PC-9 (cell line): ENCODE data around the gene SKAP2. TPM values are rescaled to one million over a fixed set of nuclear protein-coding genes. Genes with fewer than 3 reads are reported as not detected.

Source experiments
- BruUV-seq: library from RNA; stranded (reverse); fragments of 400-500 nt; replicated peaks from 2 replicates; lab custom pipeline; 2021; lab: Mats Ljungman, UMichigan
- CTCF ChIA-PET: fragments of 300-600 bp; sonication (Branson Sonifier 250); formaldehyde crosslinking; loops from one replicate; lab custom pipeline; 2022; ENCODE audit warnings: antibody characterized with exemption; lab: Charles Lee
- POLR2A ChIA-PET: fragments of 300-600 bp; sonication (Branson Sonifier 250); formaldehyde crosslinking; loops from one replicate; lab custom pipeline; 2022; ENCODE audit warnings: antibody characterized with exemption; ENCODE audit not compliant: unreplicated experiment; lab: Charles Lee
- DNase-seq, 2 experiments: peaks; one replicate each; pipeline versions ENCODE4 v3.0.0 to v3.0.0-alpha.2; 2015 to 2022; ENCODE audit warnings: mixed read lengths in 1 of 2
- H2AFZ ChIP-seq: fragments of 200-600 bp; sonication (generic); 2 replicates; pipeline ENCODE4 v1.8.1; 2017; ENCODE audit warnings: antibody characterized with exemption
- H3F3A ChIP-seq: fragments of 200-600 bp; sonication (generic); 2 replicates; pipeline ENCODE4 v1.8.1; 2017; ENCODE audit warnings: antibody characterized with exemption, mild to moderate bottlenecking, low read depth; ENCODE audit not compliant: insufficient read depth
- H3K27ac ChIP-seq: fragments of 200-600 bp; sonication (generic); 2 replicates; pipeline ENCODE4 v1.6.1; 2016; ENCODE audit warnings: mixed run types
- H3K27me3 ChIP-seq: fragments of 200-600 bp; sonication (generic); 2 replicates; pipeline ENCODE4 v1.6.1; 2016; ENCODE audit warnings: low read depth, mixed run types; ENCODE audit not compliant: insufficient read depth
- H3K36me3 ChIP-seq: fragments of 200-600 bp; sonication (generic); 2 replicates; pipeline ENCODE4 v1.6.1; 2016; ENCODE audit warnings: low read depth, mixed run types
- H3K4me1 ChIP-seq: fragments of 200-600 bp; sonication (generic); replicated peaks from 2 replicates; pipeline ENCODE4 v1.6.1; 2016; ENCODE audit warnings: mixed run types; ENCODE audit not compliant: insufficient read depth
- H3K4me2 ChIP-seq: fragments of 200-600 bp; sonication (generic); 2 replicates; pipeline ENCODE4 v1.6.1; 2017; ENCODE audit warnings: mixed run types
- H3K4me3 ChIP-seq: fragments of 200-600 bp; sonication (generic); 2 replicates; pipeline ENCODE4 v1.6.1; 2016; ENCODE audit warnings: mixed run types
- H3K79me2 ChIP-seq: fragments of 200-600 bp; sonication (generic); 2 replicates; pipeline ENCODE4 v1.6.1; 2017; ENCODE audit warnings: low read depth, mixed run types
- H3K9me2 ChIP-seq: fragments of 200-600 bp; sonication (generic); 2 replicates; pipeline ENCODE4 v1.8.1; 2017; ENCODE audit warnings: mild to moderate bottlenecking; ENCODE audit not compliant: insufficient read depth
- H3K9me3 ChIP-seq: fragments of 200-600 bp; sonication (generic); 2 replicates; pipeline ENCODE4 v1.8.1; 2016; ENCODE audit warnings: low read depth; ENCODE audit not compliant: insufficient read depth
- H4K20me1 ChIP-seq: fragments of 200-600 bp; sonication (generic); 2 replicates; pipeline ENCODE4 v1.8.1; 2017; ENCODE audit not compliant: insufficient read depth
- CTCF ChIP-seq: fragments of 200-600 bp; sonication (generic); conservative IDR thresholded peaks from 2 replicates; pipeline ENCODE4 v1.6.1; 2017; ENCODE audit warnings: mixed run types, antibody characterized with exemption, mild to moderate bottlenecking, moderate library complexity
- EZH2 ChIP-seq: fragments of 200-600 bp; sonication (generic); IDR thresholded peaks from 2 replicates; pipeline ENCODE4 v1.8.0; 2017; ENCODE audit warnings: antibody characterized with exemption, low read depth
- intact Hi-C: fragments of 100-400 bp; cut with micrococcal nuclease; formaldehyde crosslinking; loops from one replicate; pipeline ENCODE4 v1.10.0; 2022; ENCODE audit not compliant: unreplicated experiment
- total RNA-seq: library from RNA; stranded (reverse); gene quantifications from 2 replicates; pipeline ENCODE4 v1.2.3, GENCODE V29; 2021

The SKAP2 gene
- total RNA-seq, 1 experiment from 2014 or later = 74.9 TPM

GRCh38 chr7:26850193-26850651 lies 14.2 kb downstream of the SKAP2 start:
- H3F3A ChIP-seq = peaks cover 20% of the 10 kb centered on the region; the same call in 1 of the 2 replicates
- no peaks in the 10 kb centered on the region for H4K20me1 ChIP-seq
- no TSS peak for BruUV-seq
- no peaks in the 10 kb centered on the region for H3K9me2 ChIP-seq
- DNase-seq = no peak
- H2AFZ ChIP-seq = no peak overlapping the region
- H3K4me1 ChIP-seq = peaks cover 13% of the 10 kb centered on the region
- no peak overlapping the region for H3K4me2 ChIP-seq
- H3K36me3 ChIP-seq = peaks cover 53% of the 10 kb centered on the region
- TF ChIP-seq EZH2 = no peak
- intact Hi-C loops = loop anchor here (5.0 to 10.0 kb wide), 2 partner anchors 483 to 1175 kb away; no protein-coding TSS in a partner anchor
- POLR2A ChIA-PET = interaction anchor here (0.6 kb wide), 1 partner anchor 482 kb away, joined by 6 read pairs; no protein-coding TSS in a partner anchor
- peaks cover 9% of the 10 kb centered on the region; the same call in 1 of the 2 replicates for H3K79me2 ChIP-seq
- no peak overlapping the region for H3K4me3 ChIP-seq
- no peak overlapping the region for H3K27ac ChIP-seq
- no peaks in the 10 kb centered on the region for H3K27me3 ChIP-seq
- no peaks in the 10 kb centered on the region for H3K9me3 ChIP-seq
- CTCF ChIA-PET = interaction anchor here (0.6 kb wide), 3 partner anchors 287 to 1720 kb away, joined by 4 to 6 read pairs (median 6); no protein-coding TSS in a partner anchor

GRCh38 chr7:26843705-26844104 lies 20.7 kb downstream of the SKAP2 start:
- H3K4me3 ChIP-seq = no peak overlapping the region
- peaks cover 45% of the 10 kb centered on the region for H3K36me3 ChIP-seq
- TF ChIP-seq EZH2 (no peak), CTCF (peak; percentile 55; the same call in 1 of the 2 replicates)
- no peaks in the 10 kb centered on the region for H3K4me1 ChIP-seq
- no peak overlapping the region for H3K27ac ChIP-seq
- peaks cover 16% of the 10 kb centered on the region for H3F3A ChIP-seq
- DNase-seq = no peak
- ChIA-PET POLR2A (no interaction called here), CTCF (interaction anchor here (0.6 kb wide), 1 partner anchor 1078 kb away, joined by 8 read pairs; no protein-coding TSS in a partner anchor)
- H3K9me3 ChIP-seq = no peaks in the 10 kb centered on the region
- H3K4me2 ChIP-seq = no peak overlapping the region
- H4K20me1 ChIP-seq = 0 out of 2 replicates have a peak, but pooled peaks cover 4% of the 10 kb centered on the region
- no TSS peak for BruUV-seq
- no peaks in the 10 kb centered on the region for H3K9me2 ChIP-seq
- H2AFZ ChIP-seq = no peak overlapping the region
- no peaks in the 10 kb centered on the region for H3K27me3 ChIP-seq
- no peaks in the 10 kb centered on the region for H3K79me2 ChIP-seq
- intact Hi-C loops = no loop called here

GRCh38 chr7:26842897-26843296 lies 21.5 kb downstream of the SKAP2 start:
- CTCF ChIA-PET = no interaction called here
- Histone ChIP-seq H3K4me3 (no peak overlapping the region), H3K4me2 (no peak overlapping the region), H3K36me3 (peaks cover 50% of the 10 kb centered on the region), H3F3A (peaks cover 16% of the 10 kb centered on the region), H4K20me1 (0 out of 2 replicates have a peak, but pooled peaks cover 4% of the 10 kb centered on the region), H3K4me1 (no peaks in the 10 kb centered on the region), H2AFZ (no peak overlapping the region), H3K79me2 (no peaks in the 10 kb centered on the region), H3K9me2 (no peaks in the 10 kb centered on the region), H3K27me3 (no peaks in the 10 kb centered on the region), H3K9me3 (no peaks in the 10 kb centered on the region), H3K27ac (no peak overlapping the region)
- TF ChIP-seq CTCF (no peak), EZH2 (no peak)
- POLR2A ChIA-PET = no interaction called here
- DNase-seq = no peak
- intact Hi-C loops = no loop called here
- BruUV-seq = no TSS peak
